Stimulated activated CD4-positive, alpha-beta T cell treated with anti-CD3 and anti-CD28 coated beads, Interleukin-4, amount 100 ng/mL, for 48 hours (primary cell): Measurements from ENCODE around the gene OSTC.
A peak's percentile ranks its signal among the peaks of the same experiment; 100 is the strongest.

ENCODE experiments used
- DNase-seq, 2 donors: peaks; one replicate each; pipeline ENCODE4 v3.0.0-alpha.2; 2020; ENCODE audit warnings: low read depth in 2 of 2

Gene OSTC

GRCh38 chr4:108650212-108651013, at the start of gene OSTC:
OSTC (plus strand) TSS chr4:108650599; CDS start chr4:108650656, 57 bp downstream.
- DNase-seq, result peak; percentile 89 to 92

DNA sequence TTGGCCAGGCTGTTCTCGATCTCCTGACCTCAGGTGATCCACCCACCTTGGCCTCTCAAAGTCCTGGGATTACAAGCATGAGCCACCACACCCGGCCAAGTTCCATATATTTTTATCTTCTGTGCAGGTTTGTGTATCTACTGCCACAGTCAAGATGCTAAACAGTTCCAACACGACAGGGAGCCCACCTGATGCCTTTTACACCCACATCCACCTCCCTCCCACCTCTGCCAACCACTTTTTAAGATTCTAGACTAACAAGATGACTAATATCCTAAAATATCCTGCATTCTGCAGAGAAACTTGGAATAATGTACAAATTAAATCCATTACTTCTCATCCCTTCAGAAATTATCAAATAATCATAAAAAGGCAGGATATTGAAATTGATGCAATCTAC, 49.3 kb upstream of the OSTC start:
- DNase-seq, result no peak

DNA sequence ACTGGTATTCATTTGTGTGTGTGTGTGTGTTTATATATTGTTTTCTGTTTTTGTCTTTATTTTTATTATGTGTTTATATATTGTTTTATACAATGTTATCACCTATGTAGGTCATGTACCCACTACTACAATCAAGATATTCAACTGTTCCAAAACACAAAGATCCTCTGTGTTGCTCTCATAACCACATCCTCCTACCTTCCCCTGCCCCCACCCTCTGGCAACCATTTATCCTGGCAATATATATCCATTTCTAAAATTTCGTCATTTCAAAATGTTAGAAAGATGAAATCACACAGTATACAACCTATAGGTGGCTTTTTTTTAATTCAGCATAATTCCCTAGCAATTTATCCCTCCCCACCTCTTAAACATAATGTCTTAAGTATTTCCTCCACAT, 48.9 kb upstream of the OSTC start:
- no peak for DNase-seq

- no peak for DNase-seq
These were observed 48.2 kb upstream of the OSTC start for GRCh38 chr4:108602163-108602562.

DNA sequence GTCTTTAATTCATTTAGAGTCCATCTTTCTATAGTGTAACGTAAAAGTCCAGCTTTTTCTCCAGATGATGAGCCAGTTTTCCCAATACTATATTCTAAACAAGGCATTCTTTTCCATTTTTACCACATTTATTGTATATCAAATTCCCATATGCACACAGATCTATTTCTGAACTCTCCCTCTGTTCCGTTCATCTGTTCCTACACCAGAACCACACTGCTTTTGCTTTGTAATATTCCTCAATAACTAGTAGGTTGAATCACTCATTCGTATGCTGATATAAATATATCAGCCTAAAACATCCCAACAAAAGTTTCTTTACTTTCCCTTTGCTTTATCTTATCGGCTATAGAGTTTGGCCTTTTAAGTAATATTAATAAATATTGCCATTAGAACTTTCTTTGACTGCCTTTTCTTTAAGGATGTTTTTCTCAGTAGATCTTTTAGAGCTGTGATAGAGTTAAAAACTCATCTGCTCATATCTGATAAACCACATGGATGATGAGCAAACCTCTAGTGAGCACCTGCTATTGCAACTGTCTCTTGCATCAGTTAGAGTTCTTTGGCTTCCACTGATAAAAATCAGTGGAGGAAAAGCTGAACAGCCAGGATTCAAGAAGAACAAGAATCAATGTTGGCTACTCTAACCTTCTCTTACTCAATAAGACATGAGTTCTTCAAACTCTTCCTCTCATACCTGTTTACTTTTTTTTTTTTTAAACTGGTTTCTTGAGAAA, 43.2 kb upstream of the OSTC start:
- DNase-seq, result no peak

DNA sequence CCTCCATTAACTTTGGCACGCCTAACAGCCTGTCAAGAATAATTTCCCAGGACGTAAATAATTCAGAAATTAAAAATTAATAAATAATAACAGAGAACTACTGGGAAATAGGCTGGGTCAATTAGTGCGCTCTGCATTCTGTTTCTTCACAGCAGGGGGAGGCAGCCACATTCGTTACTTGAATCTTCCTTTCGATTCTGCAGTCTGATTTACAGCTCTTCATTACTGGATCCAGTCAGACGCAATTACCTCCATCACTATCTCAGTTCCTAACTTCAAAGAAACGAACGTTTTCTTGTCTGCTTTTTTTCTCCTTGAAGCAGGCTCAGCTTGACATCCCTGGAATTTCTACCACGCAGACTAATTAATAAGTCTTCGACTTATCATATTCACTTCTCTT, 39.0 kb upstream of the OSTC start:
- no peak for DNase-seq

DNA sequence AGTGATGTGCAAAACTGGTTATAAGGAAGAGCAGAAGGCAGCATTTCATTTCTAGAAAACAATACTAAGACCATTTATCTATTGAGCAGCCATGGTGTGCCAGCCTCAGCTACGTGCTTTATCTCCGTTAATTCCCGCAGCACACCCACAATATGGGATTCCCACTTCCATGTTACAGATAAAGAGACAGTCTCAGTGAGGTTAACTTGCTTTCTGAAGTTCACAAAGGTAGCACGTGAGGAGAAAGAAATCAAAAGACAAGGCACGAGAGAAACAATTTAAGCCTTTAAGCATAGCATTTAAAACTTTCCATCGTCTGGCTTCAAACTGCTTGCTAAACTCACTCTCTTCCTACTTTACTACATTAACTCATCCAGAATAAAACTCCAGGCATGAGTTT, 38.0 kb upstream of the OSTC start:
- DNase-seq, result no peak

DNA sequence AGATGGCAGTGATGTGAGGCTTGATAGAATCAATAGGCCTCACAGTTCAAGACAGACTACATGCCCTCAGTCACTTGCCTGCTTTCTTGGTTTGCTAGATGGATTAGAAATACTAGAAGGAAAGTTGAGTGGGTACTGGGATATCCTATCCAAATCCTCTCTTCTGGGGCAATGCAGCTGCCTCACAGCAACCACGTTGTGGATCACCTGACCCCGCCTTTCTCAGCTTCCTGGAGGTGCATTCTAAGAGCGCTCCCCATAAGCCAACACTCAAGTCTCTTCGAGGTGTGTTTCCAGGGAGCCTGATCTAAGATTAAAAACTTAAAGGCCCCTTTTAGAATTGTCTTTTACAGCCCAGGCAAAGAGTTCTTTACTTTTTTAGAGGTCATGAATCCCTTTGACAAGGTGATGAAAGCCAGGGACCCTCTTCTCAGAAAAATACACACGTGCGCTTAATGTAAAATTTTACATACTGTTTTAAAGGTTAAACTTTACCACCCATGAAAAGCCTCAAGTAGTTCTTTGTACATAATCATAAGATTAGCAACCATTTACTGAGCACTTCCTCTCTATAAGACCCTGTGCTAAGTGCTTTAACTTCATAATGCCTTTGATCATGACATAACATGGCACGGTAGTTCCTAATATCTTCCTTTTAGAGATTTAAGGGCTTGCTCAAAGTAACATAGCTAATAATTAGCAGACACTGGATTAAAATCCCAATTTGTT, 30.9 kb upstream of the OSTC start:
- peak; percentile 22 to 37 for DNase-seq

DNA sequence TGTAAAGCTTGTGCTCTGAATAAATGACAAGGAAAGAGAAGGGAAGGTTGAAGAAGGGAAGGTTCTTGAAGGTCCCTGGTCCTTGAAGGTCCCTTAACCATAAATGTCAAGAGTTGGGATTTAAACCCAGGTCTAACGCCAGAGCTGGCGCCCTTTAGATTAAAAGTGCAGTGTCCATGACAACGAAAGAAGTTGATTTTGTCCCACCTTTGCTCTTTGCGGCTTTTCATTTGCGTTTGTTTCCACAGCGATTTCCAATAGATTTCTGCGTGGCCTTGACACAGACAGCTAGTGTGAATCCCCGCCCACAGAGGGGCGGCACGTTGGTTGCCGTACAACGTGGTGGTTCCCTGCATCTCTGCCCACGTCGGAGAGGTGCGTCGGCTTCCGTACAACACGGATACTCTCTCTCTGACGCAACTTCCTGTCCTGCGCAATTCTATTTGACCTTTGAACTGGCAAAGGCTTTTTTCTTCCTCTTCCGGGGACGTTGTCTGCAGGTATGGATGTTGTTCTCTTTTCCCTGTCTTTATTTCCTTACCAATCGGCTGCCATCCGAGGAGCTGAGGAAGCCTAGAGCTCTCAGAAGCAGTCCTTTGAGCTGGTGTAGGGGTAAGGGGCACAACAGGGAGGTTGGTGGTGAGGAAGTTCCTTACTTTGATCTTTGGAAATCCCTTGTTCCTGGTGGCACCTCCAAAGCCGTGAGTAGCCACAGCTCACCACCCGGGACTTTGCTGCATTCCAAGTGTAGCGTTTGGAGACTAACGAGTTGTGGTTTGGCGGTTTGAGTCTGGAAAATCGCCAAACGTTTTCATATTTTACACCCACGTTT, 30.1 kb upstream of the OSTC start, which contains the start of gene RPL34:
RPL34 (plus strand) TSS at position 476 of the 832 bp plus-strand sequence. CDS start 1,384 bp downstream, outside the sequence.
- DNase-seq, result peak; percentile 91 to 96

GRCh38 chr4:108620933-108621905, 29.2 kb upstream of the OSTC start:
- DNase-seq, result no peak

GRCh38 chr4:108622022-108622421, 28.4 kb upstream of the OSTC start:
- DNase-seq, result peak in 1 of 2 donors; percentile 15

- no peak for DNase-seq
These were observed 27.6 kb upstream of the OSTC start for GRCh38 chr4:108622828-108623227.

- no peak for DNase-seq
These were observed 25.9 kb upstream of the OSTC start for GRCh38 chr4:108624263-108625056.

GRCh38 chr4:108626056-108626455, 24.3 kb upstream of the OSTC start:
- DNase-seq, result no peak

- no peak for DNase-seq
These were observed 22.0 kb upstream of the OSTC start for GRCh38 chr4:108628411-108628810.

- DNase-seq, result no peak
These were observed 15.2 kb upstream of the OSTC start for GRCh38 chr4:108635070-108635655.

DNA sequence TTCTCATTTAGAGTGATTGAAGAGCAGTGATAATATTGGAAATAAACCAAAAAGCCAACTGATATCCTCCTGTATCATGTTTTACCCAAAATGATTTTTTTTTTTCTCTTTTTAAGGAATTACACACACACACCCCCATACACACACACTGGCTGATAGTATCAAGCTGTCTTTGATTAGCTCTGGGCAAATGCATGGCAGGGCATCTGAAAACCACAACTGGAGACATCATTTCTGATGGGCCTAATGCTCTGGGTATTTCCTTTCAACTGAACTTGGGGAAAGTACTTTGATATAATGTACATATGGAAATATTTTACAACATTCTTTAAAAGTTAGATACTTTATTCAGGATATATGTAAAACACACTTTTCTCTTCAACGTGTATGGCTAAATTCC, 14.2 kb upstream of the OSTC start:
- DNase-seq, result no peak

DNA sequence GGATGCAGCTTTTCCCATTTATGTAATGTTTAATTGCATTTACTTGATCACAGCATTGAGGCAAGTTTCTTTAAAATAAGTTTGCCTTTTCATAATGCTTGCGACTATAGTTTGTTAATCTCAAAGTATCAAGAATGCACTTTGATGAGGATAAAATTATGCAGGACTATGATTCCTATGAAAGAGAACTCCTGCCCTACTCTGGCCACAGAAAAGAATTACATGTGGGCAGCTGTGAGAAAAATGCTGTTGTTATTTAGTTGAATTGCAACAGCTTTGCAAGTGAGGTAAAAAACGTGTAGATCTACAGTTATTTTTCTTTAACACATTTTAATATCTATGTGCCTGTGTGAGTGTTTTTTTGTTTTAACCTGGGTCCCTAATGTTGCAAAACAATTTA, 12.5 kb upstream of the OSTC start:
- no peak for DNase-seq

GRCh38 chr4:108644237-108644636, 6.2 kb upstream of the OSTC start:
- no peak for DNase-seq
